C4-2B (cell line): Measurements from ENCODE around the gene PERCC1.

ENCODE experiments used
- H3K27ac ChIP-seq: fragments of 450-650 bp; 2 replicates; pipeline ENCODE4 v1.5.1; 2017
- CTCF ChIP-seq: fragments of 450-650 bp; conservative IDR thresholded peaks from 2 replicates; pipeline ENCODE4 v1.5.1; 2017; ENCODE audit warnings: mild to moderate bottlenecking
- ZFX ChIP-seq: fragments of 450-650 bp; IDR thresholded peaks from 2 replicates; pipeline ENCODE4 v1.6.1; 2017

PERCC1 gene

DNA sequence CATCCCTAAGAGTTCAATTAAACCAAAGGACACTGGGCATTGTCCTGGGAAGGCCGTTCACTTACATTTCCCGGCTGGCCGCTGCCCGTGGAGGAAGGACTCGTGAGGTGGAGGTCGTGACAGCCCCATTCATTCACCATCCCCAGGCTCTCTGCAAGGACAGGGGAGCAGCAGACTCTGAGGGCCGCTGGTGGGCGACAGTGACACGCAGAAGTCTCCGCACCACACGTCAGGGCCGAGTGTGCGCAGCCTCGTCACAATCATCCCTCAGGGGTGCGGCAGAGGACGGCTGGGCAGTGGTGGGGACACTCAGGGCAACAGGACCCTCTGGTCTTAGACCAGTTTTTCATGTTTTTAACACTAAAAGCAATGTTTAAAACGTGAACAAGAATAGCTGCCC, 38.1 kb upstream of the PERCC1 start:
- H3K27ac ChIP-seq: no peak overlapping the region
- TF ChIP-seq ZFX: no peak
- no peak for TF ChIP-seq CTCF

DNA sequence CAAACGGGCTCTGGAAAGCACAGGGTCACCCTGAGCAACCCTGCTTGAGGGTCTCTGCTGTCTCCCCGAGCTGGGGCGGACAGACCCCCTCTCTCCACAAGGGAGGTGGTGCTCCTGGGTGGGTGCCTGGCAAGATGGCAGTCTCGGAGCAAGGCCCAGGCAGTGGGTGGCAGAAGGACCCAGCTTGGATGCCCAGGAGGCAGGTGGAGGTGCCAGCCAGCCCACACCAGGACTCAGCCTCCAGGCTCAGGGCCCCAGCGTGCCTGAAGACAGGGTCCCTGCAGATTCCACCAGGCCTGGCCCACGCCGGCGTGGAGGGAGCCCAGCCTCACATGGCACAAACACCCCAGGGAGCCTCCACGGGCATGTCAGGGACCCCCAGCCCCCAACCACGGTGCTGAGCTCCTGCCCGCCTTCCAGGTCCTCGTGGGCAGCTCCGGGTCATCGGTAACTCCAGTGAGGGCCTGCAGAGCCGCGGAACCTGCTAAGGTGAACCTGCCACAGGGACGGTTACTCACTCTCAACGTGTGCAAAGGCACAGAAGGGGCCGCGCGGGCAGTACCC, 37.2 kb upstream of the PERCC1 start:
- TF ChIP-seq ZFX (no peak), CTCF (no peak)
- no peak overlapping the region for H3K27ac ChIP-seq

GRCh38 chr16:1394367-1394951, 36.4 kb upstream of the PERCC1 start:
- no peak overlapping the region for H3K27ac ChIP-seq
- TF ChIP-seq CTCF (no peak), ZFX (no peak)

DNA sequence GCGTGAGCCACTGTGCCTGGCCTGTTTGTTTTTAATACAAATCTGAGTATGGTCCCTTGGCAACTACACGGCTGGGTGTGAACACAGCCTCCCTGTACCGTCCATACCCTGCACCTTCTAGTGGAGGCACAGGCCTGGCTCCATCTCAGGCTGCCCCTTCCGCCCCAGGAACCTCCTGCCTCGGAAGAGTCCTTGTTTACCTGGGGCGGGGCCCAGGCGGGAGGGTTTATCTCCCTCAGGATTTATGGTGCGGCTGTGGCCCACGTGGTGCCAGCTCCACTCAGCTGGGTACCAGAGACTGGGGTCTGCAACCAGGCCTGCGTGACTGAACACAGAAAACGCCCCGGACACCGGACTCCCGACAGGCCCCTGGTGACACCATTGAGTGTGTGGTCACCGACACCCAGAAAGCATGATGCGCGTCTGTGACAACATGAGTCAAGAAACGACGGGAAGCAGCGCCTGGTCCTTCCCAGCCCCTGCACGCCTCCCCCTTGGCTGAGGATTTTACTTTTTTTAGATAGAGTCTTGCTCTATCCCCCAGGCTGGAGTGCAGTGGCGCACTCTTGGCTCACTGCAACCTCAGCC, 35.3 kb upstream of the PERCC1 start:
- TF ChIP-seq CTCF (no peak), ZFX (no peak)
- no peak overlapping the region for H3K27ac ChIP-seq

DNA sequence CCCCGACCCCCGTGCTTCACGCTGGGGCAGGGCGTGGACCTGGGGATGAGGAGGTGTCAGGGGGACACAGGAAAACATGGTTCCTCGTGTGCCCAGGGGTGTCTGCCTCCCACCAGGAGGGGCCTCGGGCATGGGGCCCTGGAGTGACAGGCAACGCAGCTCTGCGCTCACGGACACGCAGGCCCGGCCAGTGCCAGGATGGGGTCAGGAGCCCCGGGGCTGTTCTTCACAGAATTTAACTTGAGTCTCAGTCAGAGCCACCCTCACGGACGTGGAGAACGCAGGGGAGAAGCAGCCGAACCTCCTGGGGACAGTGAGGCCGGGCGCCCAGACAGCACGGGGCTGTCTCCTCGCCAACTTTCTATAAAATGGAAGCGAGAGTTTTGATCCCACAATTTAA, 33.1 kb upstream of the PERCC1 start:
- no peak overlapping the region for H3K27ac ChIP-seq
- no peak for TF ChIP-seq CTCF
- no peak for TF ChIP-seq ZFX

- TF ChIP-seq CTCF (no peak), ZFX (no peak)
- no peak overlapping the region for H3K27ac ChIP-seq
These were observed 32.5 kb upstream of the PERCC1 start for GRCh38 chr16:1398351-1398750.

DNA sequence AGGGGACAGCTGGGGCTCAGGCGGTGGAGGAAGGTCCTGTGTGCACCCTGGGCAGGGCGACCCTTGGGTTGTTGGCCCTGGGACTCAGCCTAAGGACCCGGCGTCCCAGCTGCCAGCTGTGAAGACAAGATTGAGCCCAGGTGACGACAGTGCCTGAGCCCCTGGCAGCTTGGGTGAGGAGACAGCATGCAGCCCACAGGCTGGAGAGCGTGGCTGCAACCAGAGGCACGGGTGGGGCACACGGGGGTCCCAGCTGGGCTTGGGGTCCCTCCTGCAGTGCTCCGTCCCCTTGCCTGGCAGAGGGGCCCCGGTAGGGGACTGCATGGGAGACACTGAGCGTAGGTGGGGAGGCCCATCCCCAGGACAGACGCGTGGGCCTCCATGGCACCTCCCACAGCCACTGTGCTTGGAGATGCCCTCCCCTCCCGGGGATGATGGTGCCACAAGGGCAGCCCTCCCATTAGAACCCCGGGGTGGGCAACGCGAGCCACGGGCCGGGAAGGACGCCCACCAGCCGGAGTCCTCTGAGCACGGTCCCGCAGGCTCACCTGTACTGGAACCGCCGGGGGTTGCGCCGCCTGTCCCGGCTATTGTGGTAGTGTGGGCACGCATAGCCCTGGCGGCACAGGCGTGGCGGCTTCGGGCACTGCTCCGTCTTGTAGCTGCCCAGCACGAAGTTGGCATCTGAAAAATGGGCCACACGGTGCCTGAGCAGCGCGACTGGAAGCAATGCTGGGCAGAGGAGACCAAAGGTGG, 31.9 kb upstream of the PERCC1 start:
- TF ChIP-seq CTCF (no peak), ZFX (no peak)

More for the DNA sequence above, 31.9 kb upstream of the PERCC1 start:
- no peak overlapping the region for H3K27ac ChIP-seq
